Measurements from ENCODE around the gene SP2. TPM values are rescaled to one million over a fixed set of nuclear protein-coding genes. Genes with fewer than 3 reads are reported as not detected.

Gene SP2
- total and polyA plus RNA-seq, 2 donors (not counting 1 experiment from before 2014, with no cell fraction given) = 1.5 to 2.6 TPM

- Histone ChIP-seq H3K4me2 (ENCODE audit: extremely low read depth, insufficient read depth, low read length) (no peak overlapping the region), H3K27me3 (ENCODE audit: control insufficient read depth, insufficient read depth, low read length) (peaks cover 48% of the 10 kb centered on the region), H3K9me3 (ENCODE audit: control insufficient read depth, insufficient read depth, low read depth, low read length) (no peaks in the 10 kb centered on the region), H3K79me2 (ENCODE audit: control insufficient read depth, insufficient read depth, low read length) (no peaks in the 10 kb centered on the region), H3K4me1 (ENCODE audit: control insufficient read depth, extremely low read depth, insufficient read depth, low read length) (peaks cover 2% of the 10 kb centered on the region), H3K4me3 (replicated peaks in 1 of 4; ENCODE audit: control extremely low read depth in 1 of 4, insufficient read depth in 1 of 4, low read depth in 3 of 4, low read length in 4 of 4) (no peak overlapping the region), H3K9ac (ENCODE audit: insufficient read depth, low read length) (no peak overlapping the region), H4K20me1 (ENCODE audit: control insufficient read depth, extremely low read depth, insufficient read depth, low read length) (no peaks in the 10 kb centered on the region), H2AFZ (ENCODE audit: low read length) (no peak overlapping the region), H3K27ac (ENCODE audit: insufficient read depth, low read length) (no peak overlapping the region), H3K36me3 (ENCODE audit: control insufficient read depth, insufficient read depth, low read length) (no peaks in the 10 kb centered on the region)
- TF ChIP-seq CTCF (conservative IDR thresholded peaks at IDR 0.05 in 1 of 2, IDR thresholded peaks at IDR 0.05 in 1 of 2; ENCODE audit: low read depth in 1 of 2, low read length in 2 of 2) (peak; percentile 3 to 10), EZH2 (IDR thresholded peaks at IDR 0.05; ENCODE audit: low read length, missing control alignments) (no peak)
- no peak for DNase-seq (ENCODE audit: low read depth in 2 of 2)
These were observed 48.5 kb upstream of the SP2 start for GRCh38 chr17:47847341-47848197.

- H4K20me1 ChIP-seq (ENCODE audit: control insufficient read depth, extremely low read depth, insufficient read depth, low read length) = no peaks in the 10 kb centered on the region
- peaks cover 2% of the 10 kb centered on the region for H3K4me1 ChIP-seq (ENCODE audit: control insufficient read depth, extremely low read depth, insufficient read depth, low read length)
- H3K4me2 ChIP-seq (ENCODE audit: extremely low read depth, insufficient read depth, low read length) = no peak overlapping the region
- H3K27me3 ChIP-seq (ENCODE audit: control insufficient read depth, insufficient read depth, low read length) = peaks cover 54% of the 10 kb centered on the region
- no peak overlapping the region for H3K9ac ChIP-seq (ENCODE audit: insufficient read depth, low read length)
- no peak overlapping the region for H3K27ac ChIP-seq (ENCODE audit: insufficient read depth, low read length)
- H3K4me3 ChIP-seq (replicated peaks in 1 of 4; ENCODE audit: control extremely low read depth in 1 of 4, insufficient read depth in 1 of 4, low read depth in 3 of 4, low read length in 4 of 4) = no peak overlapping the region
- no peak for DNase-seq (ENCODE audit: low read depth in 2 of 2)
- no peaks in the 10 kb centered on the region for H3K9me3 ChIP-seq (ENCODE audit: control insufficient read depth, insufficient read depth, low read depth, low read length)
- H3K79me2 ChIP-seq (ENCODE audit: control insufficient read depth, insufficient read depth, low read length) = no peaks in the 10 kb centered on the region
- H2AFZ ChIP-seq (ENCODE audit: low read length) = no peak overlapping the region
- TF ChIP-seq EZH2 (IDR thresholded peaks at IDR 0.05; ENCODE audit: low read length, missing control alignments) (no peak), CTCF (conservative IDR thresholded peaks at IDR 0.05 in 1 of 2, IDR thresholded peaks at IDR 0.05 in 1 of 2; ENCODE audit: low read depth in 1 of 2, low read length in 2 of 2) (no peak)
- no peaks in the 10 kb centered on the region for H3K36me3 ChIP-seq (ENCODE audit: control insufficient read depth, insufficient read depth, low read length)
These were observed 47.9 kb upstream of the SP2 start for GRCh38 chr17:47848198-47848513.

GRCh38 chr17:47850373-47850691 lies 45.7 kb upstream of the SP2 start:
- H3K4me3 ChIP-seq (replicated peaks in 1 of 4; ENCODE audit: control extremely low read depth in 1 of 4, insufficient read depth in 1 of 4, low read depth in 3 of 4, low read length in 4 of 4) = peak overlapping the region in 1 of 4 experiments; percentile 36
- H3K4me2 ChIP-seq (ENCODE audit: extremely low read depth, insufficient read depth, low read length) = no peak overlapping the region
- H3K79me2 ChIP-seq (ENCODE audit: control insufficient read depth, insufficient read depth, low read length) = no peaks in the 10 kb centered on the region
- H3K9ac ChIP-seq (ENCODE audit: insufficient read depth, low read length) = no peak overlapping the region
- no peak overlapping the region for H3K27ac ChIP-seq (ENCODE audit: insufficient read depth, low read length)
- peaks cover 60% of the 10 kb centered on the region for H3K27me3 ChIP-seq (ENCODE audit: control insufficient read depth, insufficient read depth, low read length)
- no peaks in the 10 kb centered on the region for H3K36me3 ChIP-seq (ENCODE audit: control insufficient read depth, insufficient read depth, low read length)
- no peaks in the 10 kb centered on the region for H4K20me1 ChIP-seq (ENCODE audit: control insufficient read depth, extremely low read depth, insufficient read depth, low read length)
- DNase-seq (ENCODE audit: low read depth in 2 of 2) = no peak
- no peaks in the 10 kb centered on the region for H3K9me3 ChIP-seq (ENCODE audit: control insufficient read depth, insufficient read depth, low read depth, low read length)
- H3K4me1 ChIP-seq (ENCODE audit: control insufficient read depth, extremely low read depth, insufficient read depth, low read length) = peaks cover 2% of the 10 kb centered on the region
- no peak overlapping the region for H2AFZ ChIP-seq (ENCODE audit: low read length)
- TF ChIP-seq CTCF (conservative IDR thresholded peaks at IDR 0.05 in 1 of 2, IDR thresholded peaks at IDR 0.05 in 1 of 2; ENCODE audit: low read depth in 1 of 2, low read length in 2 of 2) = no peak
- TF ChIP-seq EZH2 (IDR thresholded peaks at IDR 0.05; ENCODE audit: low read length, missing control alignments) = no peak
